Chondrocyte (in vitro differentiated cells): Measurements from ENCODE around the gene TSTD1. TPM values are rescaled to one million over a fixed set of nuclear protein-coding genes. Genes with fewer than 3 reads are reported as not detected.
A peak's percentile ranks its signal among the peaks of the same experiment; 100 is the strongest.

Source experiments
- DNase-seq: peaks from one replicate; pipeline ENCODE4 v3.0.0; 2021; ENCODE audit warnings: mixed read lengths, low spot score
- H3K27ac Mint-ChIP-seq: one replicate; pipeline ENCODE4 v1.8.0; 2021; ENCODE audit warnings: mild to moderate bottlenecking, moderate library complexity, mixed read lengths; ENCODE audit not compliant: unreplicated experiment
- H3K27me3 Mint-ChIP-seq: 2 replicates; pipeline ENCODE4 v1.8.0; 2021; ENCODE audit warnings: low read depth, mixed read lengths
- H3K36me3 Mint-ChIP-seq: 2 replicates; pipeline ENCODE4 v1.8.0; 2021; ENCODE audit warnings: low read depth, mixed read lengths
- H3K4me1 Mint-ChIP-seq: 2 replicates; pipeline ENCODE4 v1.8.0; 2021; ENCODE audit warnings: low read depth, mild to moderate bottlenecking, mixed read lengths
- H3K4me3 Mint-ChIP-seq: one replicate; pipeline ENCODE4 v1.8.0; 2021; ENCODE audit warnings: mild to moderate bottlenecking, moderate library complexity, mixed read lengths; ENCODE audit not compliant: unreplicated experiment
- H3K9me3 Mint-ChIP-seq: 2 replicates; pipeline ENCODE4 v1.8.0; 2021; ENCODE audit warnings: low read depth, mixed read lengths
- CTCF ChIP-seq: fragments of 200-600 bp; sonication (generic); IDR thresholded peaks from 2 replicates; pipeline ENCODE4 v1.5.0; 2021; ENCODE audit warnings: antibody characterized with exemption, mild to moderate bottlenecking, moderate library complexity
- total RNA-seq: library from RNA; stranded (reverse); gene quantifications from 3 replicates; pipeline ENCODE4 v1.2.1, GENCODE V29; 2021

Gene TSTD1
- total RNA-seq, 1 donor from 2014 or later: not detected

GRCh38 chr1:161082996-161083747 is 44.4 kb upstream of the TSTD1 start:
- Mint-ChIP-seq H3K9me3 (no peaks in the 10 kb centered on the region), H3K4me1 (peaks cover 38% of the 10 kb centered on the region), H3K27ac (peak overlapping the region; percentile 58), H3K36me3 (no peaks in the 10 kb centered on the region), H3K27me3 (no peaks in the 10 kb centered on the region), H3K4me3 (no peak overlapping the region)
- DNase-seq: no peak
- TF ChIP-seq CTCF: no peak

GRCh38 chr1:161082483-161082882 is 43.7 kb upstream of the TSTD1 start:
- no peak overlapping the region for H3K4me3 Mint-ChIP-seq
- no peak overlapping the region for H3K27ac Mint-ChIP-seq
- TF ChIP-seq CTCF: no peak
- H3K4me1 Mint-ChIP-seq: peaks cover 38% of the 10 kb centered on the region
- DNase-seq: no peak
- H3K9me3 Mint-ChIP-seq: no peaks in the 10 kb centered on the region
- H3K27me3 Mint-ChIP-seq: no peaks in the 10 kb centered on the region
- H3K36me3 Mint-ChIP-seq: no peaks in the 10 kb centered on the region

- Mint-ChIP-seq H3K4me3 (no peak overlapping the region), H3K4me1 (peaks cover 38% of the 10 kb centered on the region), H3K27me3 (no peaks in the 10 kb centered on the region), H3K27ac (no peak overlapping the region), H3K9me3 (no peaks in the 10 kb centered on the region), H3K36me3 (no peaks in the 10 kb centered on the region)
- TF ChIP-seq CTCF: no peak
- no peak for DNase-seq
Measured at GRCh38 chr1:161081519-161081918, 42.8 kb upstream of the TSTD1 start.

GRCh38 chr1:161080441-161081405 is 42.0 kb upstream of the TSTD1 start:
- no peak overlapping the region for H3K4me3 Mint-ChIP-seq
- no peaks in the 10 kb centered on the region for H3K36me3 Mint-ChIP-seq
- no peaks in the 10 kb centered on the region for H3K9me3 Mint-ChIP-seq
- peaks cover 38% of the 10 kb centered on the region for H3K4me1 Mint-ChIP-seq
- TF ChIP-seq CTCF: no peak
- peak overlapping the region; percentile 57 for H3K27ac Mint-ChIP-seq
- no peaks in the 10 kb centered on the region for H3K27me3 Mint-ChIP-seq
- DNase-seq: no peak

GRCh38 chr1:161079436-161080110 is 40.8 kb upstream of the TSTD1 start:
- peaks cover 31% of the 10 kb centered on the region for H3K4me1 Mint-ChIP-seq
- TF ChIP-seq CTCF: no peak
- no peaks in the 10 kb centered on the region for H3K27me3 Mint-ChIP-seq
- no peak overlapping the region for H3K27ac Mint-ChIP-seq
- H3K36me3 Mint-ChIP-seq: no peaks in the 10 kb centered on the region
- H3K4me3 Mint-ChIP-seq: no peak overlapping the region
- H3K9me3 Mint-ChIP-seq: no peaks in the 10 kb centered on the region
- DNase-seq: no peak
